ENCODE data around the gene ARHGAP25.

Gene ARHGAP25

GRCh38 chr2:68716604-68717304 is 17.9 kb upstream of the ARHGAP25 start:
- no peak for DNase-seq (ENCODE audit: low read depth in 2 of 3, low spot score in 2 of 3)

GRCh38 chr2:68717305-68717661 is 17.3 kb upstream of the ARHGAP25 start:
- DNase-seq (ENCODE audit: low read depth in 2 of 3, low spot score in 2 of 3) = no peak

GRCh38 chr2:68719912-68720311 is 14.7 kb upstream of the ARHGAP25 start:
- no peak for DNase-seq (ENCODE audit: low read depth in 2 of 3, low spot score in 2 of 3)

GRCh38 chr2:68720665-68721064 is 13.9 kb upstream of the ARHGAP25 start:
- DNase-seq (ENCODE audit: low read depth in 2 of 3, low spot score in 2 of 3) = no peak

- no peak for DNase-seq (ENCODE audit: low read depth in 2 of 3, low spot score in 2 of 3)
These were observed 13.0 kb upstream of the ARHGAP25 start for GRCh38 chr2:68721482-68722101.

GRCh38 chr2:68722712-68723111 is 11.9 kb upstream of the ARHGAP25 start:
- no peak for DNase-seq (ENCODE audit: low read depth in 2 of 3, low spot score in 2 of 3)

GRCh38 chr2:68723181-68723580 is 11.4 kb upstream of the ARHGAP25 start:
- no peak for DNase-seq (ENCODE audit: low read depth in 2 of 3, low spot score in 2 of 3)

- no peak for DNase-seq (ENCODE audit: low read depth in 2 of 3, low spot score in 2 of 3)
These were observed 8.5 kb upstream of the ARHGAP25 start for GRCh38 chr2:68726100-68726499.

GRCh38 chr2:68726608-68727367 is 7.8 kb upstream of the ARHGAP25 start:
- peak in 2 of 3 experiments; percentile 51 to 61 for DNase-seq (ENCODE audit: low read depth in 2 of 3, low spot score in 2 of 3)

- no peak for DNase-seq (ENCODE audit: low read depth in 2 of 3, low spot score in 2 of 3)
These were observed 6.8 kb upstream of the ARHGAP25 start for GRCh38 chr2:68727683-68728375.

GRCh38 chr2:68730828-68731227 is 3.8 kb upstream of the ARHGAP25 start:
- DNase-seq (ENCODE audit: low read depth in 2 of 3, low spot score in 2 of 3) = no peak

- no peak for DNase-seq (ENCODE audit: low read depth in 2 of 3, low spot score in 2 of 3)
These were observed 2.3 kb upstream of the ARHGAP25 start for GRCh38 chr2:68732036-68732932.

- no peak for DNase-seq (ENCODE audit: low read depth in 2 of 3, low spot score in 2 of 3)
These were observed 1.2 kb upstream of the ARHGAP25 start for GRCh38 chr2:68733365-68733764.

GRCh38 chr2:68734176-68734575 is 435 bp upstream of the ARHGAP25 start:
- DNase-seq (ENCODE audit: low read depth in 2 of 3, low spot score in 2 of 3) = no peak

- no peak for DNase-seq (ENCODE audit: low read depth in 2 of 3, low spot score in 2 of 3)
These were observed 1.5 kb downstream of the ARHGAP25 start for GRCh38 chr2:68736086-68736485.

GRCh38 chr2:68737711-68738110 is 3.1 kb downstream of the ARHGAP25 start:
- no peak for DNase-seq (ENCODE audit: low read depth in 2 of 3, low spot score in 2 of 3)

- DNase-seq (ENCODE audit: low read depth in 2 of 3, low spot score in 2 of 3) = no peak
These were observed 4.4 kb downstream of the ARHGAP25 start for GRCh38 chr2:68738906-68739594.

GRCh38 chr2:68739595-68740399 is 5.2 kb downstream of the ARHGAP25 start:
- DNase-seq (ENCODE audit: low read depth in 2 of 3, low spot score in 2 of 3) = no peak

GRCh38 chr2:68740400-68740914 is 5.8 kb downstream of the ARHGAP25 start:
- no peak for DNase-seq (ENCODE audit: low read depth in 2 of 3, low spot score in 2 of 3)

Data from activated CD8-positive, alpha-beta memory T cell treated with anti-CD3 and anti-CD28 coated beads for 48 hours (primary cell).